ENCODE data around the gene ACO2.

- TF ChIP-seq CTCF (conservative IDR thresholded peaks at IDR 0.05; ENCODE audit: low read length) = no peak
- no peak for TF ChIP-seq EZH2phosphoT487 (IDR thresholded peaks at IDR 0.05; ENCODE audit: borderline replicate concordance)
These were observed 20.6 kb upstream of the ACO2 start for GRCh38 chr22:41448189-41448808.
